ENCODE results near the gene TUBB4A. TPM values are rescaled to one million over a fixed set of nuclear protein-coding genes. Genes with fewer than 3 reads are reported as not detected.

TUBB4A gene
- polyA plus RNA-seq, 2 of the 4 experiments (the other 2 are of a cell fraction), result 2.2 to 15.4 TPM

- ChIA-PET POLR2A (no interaction called here), CTCF (interaction anchor here (1.0 kb wide), 1 partner anchor 24 kb away, joined by 3 read pairs; no protein-coding TSS in a partner anchor)
- H3K9me3 ChIP-seq, result no peaks in the 10 kb centered on the region
- DNase-seq (ENCODE audit: low read depth in 1 of 2, low spot score in 1 of 2) (no peak), FAIRE-seq (no peak), ATAC-seq (no peak)
- H3K4me2 ChIP-seq, result no peak overlapping the region
- 83% methylated on average over 8 of the region's 8 CpGs for WGBS (ENCODE audit: missing lambda C conversion rate)
- H3K4me3 ChIP-seq, result no peak overlapping the region
- H3K27ac ChIP-seq, result no peak overlapping the region
- no peak for TF ChIP-seq USF2 (IDR thresholded peaks at IDR 0.05)
- no peaks in the 10 kb centered on the region for H3K4me1 ChIP-seq
Measured at GRCh38 chr19:6484230-6484629, 17.9 kb downstream of the TUBB4A start.

GRCh38 chr19:6483235-6483634 lies 18.9 kb downstream of the TUBB4A start:
- ATAC-seq, result no peak
- Histone ChIP-seq H3K27ac (no peak overlapping the region), H3K4me3 (no peak overlapping the region), H3K9me3 (no peaks in the 10 kb centered on the region), H3K4me2 (no peak overlapping the region), H3K4me1 (no peaks in the 10 kb centered on the region)
- 58% methylated on average over 3 of the region's 3 CpGs for WGBS (ENCODE audit: missing lambda C conversion rate)
- CTCF ChIA-PET, result interaction anchor here (1.0 kb wide), 1 partner anchor 25 kb away, joined by 3 read pairs; no protein-coding TSS in a partner anchor
- TF ChIP-seq POLR2A (IDR thresholded peaks at IDR 0.05; ENCODE audit: low read length) (no peak), BHLHE40 (IDR thresholded peaks at IDR 0.05; ENCODE audit: low read depth, low read length) (no peak), JUN (IDR thresholded peaks at IDR 0.05) (no peak), CHD2 (IDR thresholded peaks at IDR 0.05; ENCODE audit: low read length, partially characterized antibody) (no peak), ZFP36 (IDR thresholded peaks at IDR 0.05; ENCODE audit: borderline replicate concordance, partially characterized antibody) (no peak), NR3C1 (IDR thresholded peaks at IDR 0.05) (no peak), ZSCAN20 (CRISPR knock-in tag; IDR thresholded peaks at IDR 0.05) (no peak), JUNB (IDR thresholded peaks at IDR 0.05) (no peak), MAFK (IDR thresholded peaks at IDR 0.05; ENCODE audit: partially characterized antibody) (no peak), CTCF (IDR thresholded peaks at IDR 0.05) (no peak), GATA3 (IDR thresholded peaks at IDR 0.05; ENCODE audit: borderline replicate concordance) (no peak), USF2 (IDR thresholded peaks at IDR 0.05) (no peak)
- no peak for FAIRE-seq
- no peak for DNase-seq (ENCODE audit: low read depth in 1 of 2, low spot score in 1 of 2)
- POLR2A ChIA-PET, result no interaction called here

GRCh38 chr19:6482343-6482686 lies 19.8 kb downstream of the TUBB4A start:
- Histone ChIP-seq H3K9me3 (no peaks in the 10 kb centered on the region), H3K4me1 (no peaks in the 10 kb centered on the region), H3K27ac (no peak overlapping the region), H3K4me3 (no peak overlapping the region), H3K4me2 (no peak overlapping the region)
- ChIA-PET CTCF (interaction anchor here (0.6 to 1.9 kb wide), 7 partner anchors 10 to 123 kb away, joined by 3 to 11 read pairs (median 5); no protein-coding TSS in a partner anchor), POLR2A (no interaction called here)
- FAIRE-seq (no peak), ATAC-seq (no peak), DNase-seq (ENCODE audit: low read depth in 1 of 2, low spot score in 1 of 2) (no peak)
- 90% methylated on average over 8 of the region's 8 CpGs for WGBS (ENCODE audit: missing lambda C conversion rate)
- TF ChIP-seq FOSL2 (IDR thresholded peaks at IDR 0.05), result no peak
- TF ChIP-seq FOSL2 (CRISPR knock-in tag; IDR thresholded peaks at IDR 0.05), result no peak
- no peak for TF ChIP-seq FOXS1 (CRISPR knock-in tag; IDR thresholded peaks at IDR 0.05)
- TF ChIP-seq HOXB13 (CRISPR knock-in tag; IDR thresholded peaks at IDR 0.05; ENCODE audit: low read depth), result no peak
- no peak for TF ChIP-seq RAD21 (conservative IDR thresholded peaks at IDR 0.05 in 1 of 2, IDR thresholded peaks at IDR 0.05 in 1 of 2)
- TF ChIP-seq PBX3 (IDR thresholded peaks at IDR 0.05), result no peak
- no peak for TF ChIP-seq HEYL (CRISPR knock-in tag; IDR thresholded peaks at IDR 0.05)
- TF ChIP-seq TFCP2L1 (CRISPR knock-in tag; IDR thresholded peaks at IDR 0.05), result no peak
- TF ChIP-seq NPAS2 (CRISPR knock-in tag; IDR thresholded peaks at IDR 0.05; ENCODE audit: borderline replicate concordance), result no peak
- TF ChIP-seq SMC3 (IDR thresholded peaks at IDR 0.05), result no peak
- no peak for TF ChIP-seq HDAC2 (IDR thresholded peaks at IDR 0.05)
- no peak for TF ChIP-seq RCOR1 (IDR thresholded peaks at IDR 0.05; ENCODE audit: low read depth, low read length)
- no peak for TF ChIP-seq NR3C1 (IDR thresholded peaks at IDR 0.05)
- TF ChIP-seq HMGXB4 (CRISPR knock-in tag; IDR thresholded peaks at IDR 0.05; ENCODE audit: borderline replicate concordance), result no peak
- TF ChIP-seq EP300 (IDR thresholded peaks at IDR 0.05), result no peak

All from A549 (cell line).